Endothelial cell of umbilical vein (primary cell): ENCODE data around the gene BICD2. TPM values are rescaled to one million over a fixed set of nuclear protein-coding genes. Genes with fewer than 3 reads are reported as not detected.

Source experiments
- BruUV-seq: library from RNA; stranded (reverse); fragments of 400-500 nt; replicated peaks from 2 replicates; lab custom pipeline; 2021; lab: Mats Ljungman, UMichigan
- CTCF ChIA-PET: fragments of 300-600, 350-600 bp; sonication (Branson Sonifier 250); formaldehyde crosslinking; loops from one replicate; lab custom pipeline; 2021; ENCODE audit warnings: antibody characterized with exemption, inconsistent platforms; lab: Charles Lee
- POLR2A ChIA-PET: fragments of 300-600, 350-600 bp; sonication (Branson Sonifier 250); formaldehyde crosslinking; loops from one replicate; lab custom pipeline; 2021; ENCODE audit warnings: antibody characterized with exemption, inconsistent platforms; lab: Charles Lee
- DNase-seq: peaks from one replicate; pipeline ENCODE4 v3.0.0-alpha.2; 2011; ENCODE audit warnings: low read depth, low spot score
- FAIRE-seq: peaks from 2 replicates; lab custom pipeline; 2011; peaks lifted over from hg19 to GRCh38; lab: Jason Lieb, UNC
- H2AFZ ChIP-seq: 2 replicates; pipeline ENCODE4 v1.6.0; 2012; ENCODE audit warnings: low read depth, low read length, control low read depth, inconsistent platforms
- H3K27ac ChIP-seq: 2 replicates; pipeline ENCODE4 v1.5.1; 2011; ENCODE audit warnings: low read depth, mild to moderate bottlenecking, control low read depth, low read length, moderate library complexity; ENCODE audit not compliant: insufficient read depth
- H3K27me3 ChIP-seq, 2 experiments: 2 replicates each; pipeline versions ENCODE4 v1.6.0 to v1.6.1; 2011; ENCODE audit warnings: low read length in 2 of 2, mixed read lengths in 1 of 2; ENCODE audit not compliant: control insufficient read depth in 2 of 2, insufficient read depth in 2 of 2
- H3K36me3 ChIP-seq, 2 experiments: 2 replicates in 1 of 2; 3 replicates in 1 of 2; pipeline ENCODE4 v1.5.1; 2011; ENCODE audit warnings: low read length in 2 of 2, mild to moderate bottlenecking in 1 of 2, moderate library complexity in 1 of 2; ENCODE audit not compliant: control insufficient read depth in 2 of 2, insufficient read depth in 2 of 2; ENCODE audit errors: extremely low read depth in 1 of 2
- H3K4me1 ChIP-seq: 3 replicates; pipeline ENCODE4 v1.5.1; 2011; ENCODE audit warnings: mild to moderate bottlenecking, low read length; ENCODE audit not compliant: control insufficient read depth, insufficient read depth; ENCODE audit errors: extremely low read depth
- H3K4me2 ChIP-seq: 2 replicates; pipeline ENCODE4 v1.6.1; 2011; ENCODE audit warnings: low read length, control low read depth, mixed read lengths; ENCODE audit not compliant: insufficient read depth
- H3K4me3 ChIP-seq, 3 experiments: fragments of 200-600 bp in 1 of 3; sonication (generic), shearing (Covaris generic) in 1 of 3; replicated peaks in 1 of 3; 2 replicates each; pipeline ENCODE4 v1.5.1; 2011 to 2016; ENCODE audit warnings: control low read depth in 3 of 3, low read length in 3 of 3, mild to moderate bottlenecking in 2 of 3, inconsistent platforms in 1 of 3, low read depth in 1 of 3, moderate library complexity in 1 of 3; ENCODE audit not compliant: insufficient read depth in 1 of 3
- H3K79me2 ChIP-seq: 2 replicates; pipeline ENCODE4 v1.6.0; 2012; ENCODE audit warnings: low read length, inconsistent platforms; ENCODE audit not compliant: control insufficient read depth, insufficient read depth
- H3K9ac ChIP-seq: replicated peaks from 2 replicates; pipeline ENCODE3; 2011; ENCODE audit warnings: low read length, control low read depth; ENCODE audit not compliant: insufficient read depth; ENCODE audit errors: extremely low read depth
- H3K9me1 ChIP-seq: replicated peaks from 3 replicates; pipeline ENCODE4 v1.6.0; 2011; ENCODE audit warnings: mild to moderate bottlenecking, low read length; ENCODE audit not compliant: control insufficient read depth, insufficient read depth; ENCODE audit errors: extremely low read depth
- H3K9me3 ChIP-seq: replicated peaks from 2 replicates; pipeline ENCODE4 v1.5.1; 2012; ENCODE audit warnings: low read length, inconsistent platforms; ENCODE audit not compliant: control insufficient read depth, insufficient read depth
- H4K20me1 ChIP-seq: replicated peaks from 2 replicates; pipeline ENCODE3; 2011; ENCODE audit warnings: mild to moderate bottlenecking, low read length; ENCODE audit not compliant: control insufficient read depth, insufficient read depth; ENCODE audit errors: extremely low read depth
- EZH2 ChIP-seq: IDR thresholded peaks from 2 replicates; pipeline ENCODE4 v1.6.1; 2012; ENCODE audit warnings: borderline replicate concordance, low read depth, mild to moderate bottlenecking, moderate library complexity, low read length, inconsistent platforms; ENCODE audit not compliant: severe bottlenecking
- FOS ChIP-seq: IDR thresholded peaks from 2 replicates; pipeline ENCODE4 v1.6.1; 2011; ENCODE audit warnings: mild to moderate bottlenecking, low read length, moderate library complexity, borderline replicate concordance; ENCODE audit not compliant: insufficient read depth
- GATA2 ChIP-seq: IDR thresholded peaks from 2 replicates; pipeline ENCODE4 v1.7.0; 2011; ENCODE audit warnings: low read depth, mild to moderate bottlenecking, moderate library complexity, mixed read lengths, low read length; ENCODE audit not compliant: insufficient read length, insufficient read depth
- JUN ChIP-seq: IDR thresholded peaks from 2 replicates; pipeline ENCODE4 v1.6.1; 2011; ENCODE audit warnings: borderline replicate concordance, low read depth; ENCODE audit not compliant: insufficient read length, insufficient read depth
- MAX ChIP-seq: IDR thresholded peaks from 2 replicates; pipeline ENCODE4 v1.6.1; 2011; ENCODE audit not compliant: insufficient read depth, insufficient read length
- MYC ChIP-seq: IDR thresholded peaks from one replicate; pipeline ENCODE4 v1.6.1; 2011; ENCODE audit warnings: mild to moderate bottlenecking, low read depth, low read length
- POLR2A ChIP-seq: IDR thresholded peaks from 2 replicates; pipeline ENCODE4 v1.6.1; 2012; ENCODE audit warnings: low read depth, mild to moderate bottlenecking, control low read depth, low read length
- POLR2AphosphoS5 ChIP-seq: IDR thresholded peaks from 2 replicates; pipeline ENCODE4 v1.6.1; 2012; ENCODE audit warnings: low read depth, mild to moderate bottlenecking, control low read depth, low read length, moderate library complexity; ENCODE audit not compliant: insufficient read depth
- dilution Hi-C: fragments of 300-500 bp; cut with MboI; formaldehyde crosslinking; loops from one replicate; pipeline ENCODE4 v1.15.0; 2019; ENCODE audit warnings: low sequenced_read_pairs; ENCODE audit not compliant: extremely low pct_ligation_motif_present
- intact Hi-C: fragments of 100-400 bp; cut with micrococcal nuclease; formaldehyde crosslinking; loops from one replicate; pipeline ENCODE4 v1.10.0; 2022
- polyA plus RNA-seq, 4 experiments: library from polyadenylated mRNA; depleted of rRNA in 3 of 4; stranded (reverse) in 3 of 4; unstranded in 1 of 4; fragments of >200 nt; gene quantifications; 2 replicates each; pipeline versions ENCODE4 v1.2.1 to v1.2.3, GENCODE V29; 2011 to 2012; ENCODE audit warnings: missing spikeins in 1 of 4
- total RNA-seq: library from RNA; stranded (reverse); gene quantifications from 2 replicates; pipeline ENCODE4 v1.2.3, GENCODE V29; 2021
- TF ChIP-seq, protein P1 (sequence below), 2 donors: IDR thresholded peaks; 1 replicate in 1 of 2; 2 replicates in 1 of 2; pipeline ENCODE4 v1.5.1; 2011; ENCODE audit warnings: low read length in 2 of 2, mild to moderate bottlenecking in 2 of 2, moderate library complexity in 2 of 2, control low read depth in 1 of 2, inconsistent platforms in 1 of 2, low read depth in 1 of 2; ENCODE audit not compliant: insufficient read depth in 1 of 2; ENCODE audit errors: extremely low read depth in 1 of 2

The BICD2 gene
- total and polyA plus RNA-seq, 2 donors (not counting 3 experiments of a cell fraction or from before 2014, with no cell fraction given): 14.3 to 39.3 TPM

DNA sequence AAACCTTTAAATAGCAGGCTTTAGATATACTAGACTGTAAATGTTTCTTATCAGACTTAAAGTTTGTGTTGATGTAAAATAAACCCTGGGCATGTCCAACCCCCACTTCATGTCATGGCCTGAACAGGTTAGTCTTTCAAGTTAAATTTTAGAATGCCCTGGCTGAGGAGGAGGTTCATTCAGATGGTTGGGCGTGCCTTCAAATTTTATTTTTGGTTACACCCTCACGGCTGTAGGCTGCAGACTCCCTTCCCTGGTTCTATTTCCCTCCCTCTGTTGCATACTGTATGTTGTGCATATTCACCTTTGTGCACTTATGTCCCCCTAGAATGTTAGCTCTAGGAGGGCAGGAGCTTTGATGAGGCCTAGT is 5.3 kb upstream of the BICD2 start:
- H3K27ac ChIP-seq: no peak overlapping the region
- TF ChIP-seq POLR2AphosphoS5 (no peak), EZH2 (no peak), MYC (no peak), FOS (no peak), JUN (no peak), POLR2A (no peak), MAX (no peak), GATA2 (no peak)
- TF ChIP-seq, protein P1, sequence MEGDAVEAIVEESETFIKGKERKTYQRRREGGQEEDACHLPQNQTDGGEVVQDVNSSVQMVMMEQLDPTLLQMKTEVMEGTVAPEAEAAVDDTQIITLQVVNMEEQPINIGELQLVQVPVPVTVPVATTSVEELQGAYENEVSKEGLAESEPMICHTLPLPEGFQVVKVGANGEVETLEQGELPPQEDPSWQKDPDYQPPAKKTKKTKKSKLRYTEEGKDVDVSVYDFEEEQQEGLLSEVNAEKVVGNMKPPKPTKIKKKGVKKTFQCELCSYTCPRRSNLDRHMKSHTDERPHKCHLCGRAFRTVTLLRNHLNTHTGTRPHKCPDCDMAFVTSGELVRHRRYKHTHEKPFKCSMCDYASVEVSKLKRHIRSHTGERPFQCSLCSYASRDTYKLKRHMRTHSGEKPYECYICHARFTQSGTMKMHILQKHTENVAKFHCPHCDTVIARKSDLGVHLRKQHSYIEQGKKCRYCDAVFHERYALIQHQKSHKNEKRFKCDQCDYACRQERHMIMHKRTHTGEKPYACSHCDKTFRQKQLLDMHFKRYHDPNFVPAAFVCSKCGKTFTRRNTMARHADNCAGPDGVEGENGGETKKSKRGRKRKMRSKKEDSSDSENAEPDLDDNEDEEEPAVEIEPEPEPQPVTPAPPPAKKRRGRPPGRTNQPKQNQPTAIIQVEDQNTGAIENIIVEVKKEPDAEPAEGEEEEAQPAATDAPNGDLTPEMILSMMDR (IDR thresholded peaks at IDR 0.05; ENCODE audit: extremely low read depth in 1 of 2, insufficient read depth in 1 of 2, low read depth in 1 of 2, low read length in 2 of 2): no peak
- no peak overlapping the region for H3K4me3 ChIP-seq
- H3K36me3 ChIP-seq: no peaks in the 10 kb centered on the region
- DNase-seq (no peak), FAIRE-seq (no peak)
- H3K79me2 ChIP-seq: no peaks in the 10 kb centered on the region
- no TSS peak for BruUV-seq
- H3K9me3 ChIP-seq: no peaks in the 10 kb centered on the region
- no peak overlapping the region for H3K9ac ChIP-seq
- intact Hi-C loops: loop anchor here (10.0 kb wide), 1 partner anchor 445 kb away; the partner anchor contains the start of genes CENPP and NOL8
- H4K20me1 ChIP-seq: no peaks in the 10 kb centered on the region
- POLR2A ChIA-PET: no interaction called here
- no peaks in the 10 kb centered on the region for H3K27me3 ChIP-seq
- peaks cover 7% of the 10 kb centered on the region for H3K4me1 ChIP-seq
- CTCF ChIA-PET: interaction anchor here (1.0 to 1.3 kb wide), 2 partner anchors 21 to 53 kb away, joined by 4 to 5 read pairs; no protein-coding TSS in a partner anchor
- peak overlapping the region; percentile 74 for H2AFZ ChIP-seq
- no peak overlapping the region for H3K4me2 ChIP-seq
- no peaks in the 10 kb centered on the region for H3K9me1 ChIP-seq
- dilution Hi-C loops: no loop called here
